Mesodermal cell (in vitro differentiated cells): ENCODE measurements around the gene ATP8A1.

Source experiments
- H3K27ac ChIP-seq: 2 replicates; pipeline ENCODE4 v1.7.0; 2013; ENCODE audit warnings: mild to moderate bottlenecking, low read depth, low read length, moderate library complexity; ENCODE audit not compliant: severe bottlenecking
- H3K36me3 ChIP-seq: 2 replicates; pipeline ENCODE4 v1.7.1; 2013; ENCODE audit warnings: mild to moderate bottlenecking, low read length, moderate library complexity; ENCODE audit not compliant: control insufficient read depth, insufficient read depth
- H3K4me1 ChIP-seq: one replicate; pipeline ENCODE4 v1.7.1; 2013; ENCODE audit warnings: mild to moderate bottlenecking, low read length; ENCODE audit not compliant: insufficient read depth, control insufficient read depth, poor library complexity, severe bottlenecking
- H3K4me3 ChIP-seq: 2 replicates; pipeline ENCODE4 v1.7.0; 2013; ENCODE audit warnings: low read length, control low read depth, mild to moderate bottlenecking; ENCODE audit not compliant: insufficient read depth, poor library complexity, severe bottlenecking; ENCODE audit errors: extremely low read depth
- H3K9me3 ChIP-seq: 2 replicates; pipeline ENCODE4 v1.7.1; 2013; ENCODE audit warnings: mild to moderate bottlenecking, low read length, moderate library complexity; ENCODE audit not compliant: control insufficient read depth
- WGBS, 2 experiments: methylation state at CpG; one replicate each; pipeline ENCODE4 v1.1.5; 2013; ENCODE audit warnings: missing lambda C conversion rate in 2 of 2; ENCODE audit not compliant: insufficient coverage in 2 of 2; 5-methylcytosine and 5-hydroxymethylcytosine counted together

Gene ATP8A1

DNA sequence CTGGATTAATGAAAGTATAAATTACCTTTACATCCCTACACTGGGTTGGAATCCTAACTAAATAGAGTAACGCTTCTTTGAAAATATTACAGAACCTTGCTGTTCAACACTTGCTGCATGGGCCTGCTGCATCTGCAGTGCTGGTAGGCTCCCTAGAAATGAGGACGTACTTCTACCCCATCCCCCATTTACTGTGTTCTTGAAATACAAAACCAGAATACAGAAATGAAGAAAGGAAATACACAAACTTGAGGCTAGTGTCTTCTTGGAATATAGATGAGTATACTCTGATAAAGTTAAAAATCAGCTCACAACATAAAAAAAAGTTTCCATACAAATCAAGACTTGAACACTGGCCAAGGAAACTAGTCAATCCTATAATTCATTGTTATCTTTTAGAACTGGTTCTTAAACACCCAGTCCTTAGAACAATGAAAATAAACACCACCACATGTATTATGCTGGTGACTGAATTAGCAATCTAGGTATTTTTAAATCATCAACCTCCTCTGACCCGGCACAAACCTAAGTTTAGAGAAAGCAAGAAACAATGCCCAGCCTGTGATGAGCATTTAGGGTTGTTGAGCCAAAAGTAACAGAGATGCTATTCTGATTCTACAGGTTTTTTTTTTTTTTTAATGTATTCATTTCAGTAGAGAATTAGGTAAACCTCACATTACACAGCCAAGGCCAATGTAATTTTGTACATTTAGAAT, 49.7 kb downstream of the ATP8A1 start:
- Histone ChIP-seq H3K9me3 (no peaks in the 10 kb centered on the region), H3K4me1 (no peaks in the 10 kb centered on the region), H3K27ac (no peak overlapping the region), H3K36me3 (no peaks in the 10 kb centered on the region), H3K4me3 (no peak overlapping the region)
- no CpG with 5 or more reads among the region's 3 CpGs for WGBS, 2 experiments

GRCh38 chr4:42605264-42605663, 51.6 kb downstream of the ATP8A1 start:
- Histone ChIP-seq H3K36me3 (no peaks in the 10 kb centered on the region), H3K27ac (no peak overlapping the region), H3K4me1 (no peaks in the 10 kb centered on the region), H3K9me3 (no peaks in the 10 kb centered on the region), H3K4me3 (no peak overlapping the region)
- 75% methylated on average over 5 of the region's 5 CpGs for WGBS, 2 experiments

DNA sequence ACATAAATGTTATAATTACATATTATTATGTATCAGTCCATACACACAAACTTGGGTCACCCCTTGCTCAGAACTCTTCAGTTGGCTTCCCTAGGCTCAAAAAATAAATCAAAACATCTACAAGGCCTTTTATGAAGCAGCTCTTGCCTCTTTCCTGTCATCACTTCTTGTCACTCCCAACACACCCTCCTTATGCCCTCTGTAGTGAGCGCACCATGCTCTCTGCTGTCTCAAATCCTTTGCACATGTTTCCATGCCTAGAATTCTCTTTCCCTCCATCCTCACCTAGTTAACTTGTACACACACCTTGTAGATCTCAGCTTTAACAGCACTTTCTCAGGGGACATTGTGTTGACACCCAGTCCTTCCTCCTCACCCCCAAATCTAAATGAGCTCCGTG, 53.0 kb downstream of the ATP8A1 start:
- 93 to 100% methylated on average over 1 of the region's 2 CpGs for WGBS, 2 experiments
- no peaks in the 10 kb centered on the region for H3K9me3 ChIP-seq
- no peaks in the 10 kb centered on the region for H3K4me1 ChIP-seq
- no peak overlapping the region for H3K27ac ChIP-seq
- no peaks in the 10 kb centered on the region for H3K36me3 ChIP-seq
- no peak overlapping the region for H3K4me3 ChIP-seq

DNA sequence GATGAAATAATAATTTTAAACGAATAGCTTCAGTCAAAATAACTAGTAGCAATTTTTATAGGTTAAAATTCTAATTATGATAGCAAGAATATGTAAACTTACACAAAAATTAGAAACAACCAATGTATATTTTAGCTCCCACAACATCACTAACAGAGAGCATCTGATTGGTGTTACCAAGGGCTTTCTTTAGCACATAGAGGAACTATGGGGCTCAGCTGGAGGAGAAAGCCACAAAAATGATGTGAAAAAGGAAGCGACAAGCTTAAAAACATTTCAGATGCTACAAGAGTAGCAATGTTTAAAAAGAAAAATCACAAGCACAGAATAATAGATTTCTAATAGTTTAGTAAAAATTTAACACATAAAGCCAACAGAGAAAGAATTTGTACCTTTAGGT, 56.3 kb downstream of the ATP8A1 start:
- H3K9me3 ChIP-seq: no peaks in the 10 kb centered on the region
- no CpG with 5 or more reads among the region's 2 CpGs for WGBS, 2 experiments
- no peak overlapping the region for H3K4me3 ChIP-seq
- H3K4me1 ChIP-seq: no peaks in the 10 kb centered on the region
- H3K36me3 ChIP-seq: no peaks in the 10 kb centered on the region
- H3K27ac ChIP-seq: no peak overlapping the region

GRCh38 chr4:42596918-42597317, 60.0 kb downstream of the ATP8A1 start:
- H3K36me3 ChIP-seq: no peaks in the 10 kb centered on the region
- WGBS, 2 experiments: no CpG with 5 or more reads among the region's 2 CpGs
- no peaks in the 10 kb centered on the region for H3K4me1 ChIP-seq
- H3K9me3 ChIP-seq: no peaks in the 10 kb centered on the region
- H3K27ac ChIP-seq: no peak overlapping the region
- H3K4me3 ChIP-seq: no peak overlapping the region

DNA sequence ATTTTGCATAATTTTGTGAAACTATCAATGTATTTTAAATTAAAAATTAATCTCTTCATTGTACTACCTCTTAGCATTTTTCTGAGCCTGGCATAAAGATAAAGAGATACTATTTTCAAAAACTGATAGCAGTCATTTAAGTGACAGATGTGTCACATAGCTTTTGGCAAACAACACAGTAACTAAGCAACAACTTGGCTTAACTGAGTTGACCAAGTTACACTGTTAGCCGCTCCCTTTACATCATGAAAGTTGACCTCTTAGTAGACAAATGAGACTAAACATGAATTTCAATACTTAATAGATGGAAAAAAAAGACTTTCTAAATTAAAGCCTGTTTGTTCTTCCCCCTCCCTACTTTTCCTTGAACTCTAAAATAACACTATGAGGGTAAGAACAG, 62.0 kb downstream of the ATP8A1 start:
- Histone ChIP-seq H3K36me3 (no peaks in the 10 kb centered on the region), H3K4me1 (no peaks in the 10 kb centered on the region), H3K9me3 (no peaks in the 10 kb centered on the region), H3K27ac (no peak overlapping the region), H3K4me3 (no peak overlapping the region)
- WGBS, 2 experiments: 100% methylated on average over 1 of the region's 1 CpG; no CpG with 5 or more reads in 1 of the 2 experiments

GRCh38 chr4:42588909-42589308, 68.0 kb downstream of the ATP8A1 start:
- Histone ChIP-seq H3K36me3 (no peaks in the 10 kb centered on the region), H3K9me3 (no peaks in the 10 kb centered on the region), H3K4me3 (no peak overlapping the region), H3K4me1 (no peaks in the 10 kb centered on the region), H3K27ac (no peak overlapping the region)
- 57% methylated on average over 1 of the region's 2 CpGs; no CpG with 5 or more reads in 1 of the 2 experiments for WGBS, 2 experiments

DNA sequence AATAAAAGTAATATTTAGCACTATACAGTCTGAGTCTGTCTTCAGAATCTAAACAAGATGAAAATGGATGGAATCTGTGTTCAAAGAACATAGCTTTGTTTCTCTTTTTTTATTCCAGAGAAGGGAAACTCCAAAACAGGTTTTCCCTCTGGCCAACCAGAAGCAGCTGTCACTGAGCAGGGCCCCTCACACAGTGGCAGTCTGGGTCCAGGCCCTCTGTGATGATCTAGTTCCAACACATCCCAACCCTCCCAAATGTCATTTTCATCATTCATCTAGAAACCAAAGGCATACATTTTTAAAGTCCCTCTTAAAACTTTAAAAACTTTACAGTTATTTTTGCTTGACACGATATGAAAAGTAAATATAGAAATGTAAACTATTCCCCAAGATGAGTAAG, 70.1 kb downstream of the ATP8A1 start:
- no peak overlapping the region for H3K4me3 ChIP-seq
- H3K27ac ChIP-seq: no peak overlapping the region
- WGBS, 2 experiments: no CpG with 5 or more reads among the region's 1 CpG
- no peaks in the 10 kb centered on the region for H3K9me3 ChIP-seq
- H3K4me1 ChIP-seq: no peaks in the 10 kb centered on the region
- H3K36me3 ChIP-seq: no peaks in the 10 kb centered on the region

DNA sequence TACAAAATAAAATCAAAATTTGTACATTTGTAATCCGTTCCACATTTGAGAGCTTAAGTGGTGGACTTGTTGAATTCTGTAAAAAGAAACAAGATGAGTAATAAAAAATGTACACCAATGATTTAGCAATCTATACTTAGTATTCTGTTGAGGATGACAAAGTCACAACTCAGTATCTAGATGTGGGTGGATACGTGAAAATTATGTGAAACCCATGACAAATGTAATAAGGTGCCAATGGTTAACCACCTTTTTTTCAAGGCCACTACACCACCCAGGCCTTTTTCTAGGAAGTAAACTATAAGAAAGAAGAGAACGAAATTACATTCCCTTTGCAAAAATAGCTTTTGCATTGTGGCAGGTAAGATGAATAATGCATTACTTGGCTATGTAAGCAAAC, 77.0 kb downstream of the ATP8A1 start:
- WGBS, 2 experiments: no CpG with 5 or more reads among the region's 3 CpGs
- Histone ChIP-seq H3K9me3 (no peaks in the 10 kb centered on the region), H3K36me3 (no peaks in the 10 kb centered on the region), H3K4me3 (no peak overlapping the region), H3K4me1 (no peaks in the 10 kb centered on the region), H3K27ac (no peak overlapping the region)

DNA sequence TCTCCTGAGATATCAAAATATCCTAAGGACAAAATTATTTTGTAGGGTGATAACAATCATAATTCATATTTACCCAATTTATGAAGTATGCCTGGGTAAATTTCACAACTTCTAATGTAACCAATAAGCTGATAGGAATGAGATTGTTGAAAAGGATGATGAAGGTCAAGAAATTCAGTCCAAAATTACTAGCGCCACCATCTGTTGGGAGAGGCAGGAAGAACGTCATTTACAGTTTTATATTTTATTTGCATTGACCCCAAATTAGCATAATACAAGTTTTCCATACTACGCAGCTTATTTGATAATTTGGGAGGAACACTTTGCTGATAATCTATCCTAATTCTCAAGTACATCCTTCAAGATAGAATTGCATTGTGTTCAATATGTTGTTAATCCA, 78.7 kb downstream of the ATP8A1 start:
- H3K27ac ChIP-seq: no peak overlapping the region
- H3K36me3 ChIP-seq: no peaks in the 10 kb centered on the region
- no peaks in the 10 kb centered on the region for H3K9me3 ChIP-seq
- no CpG with 5 or more reads among the region's 3 CpGs for WGBS, 2 experiments
- no peak overlapping the region for H3K4me3 ChIP-seq
- H3K4me1 ChIP-seq: no peaks in the 10 kb centered on the region

DNA sequence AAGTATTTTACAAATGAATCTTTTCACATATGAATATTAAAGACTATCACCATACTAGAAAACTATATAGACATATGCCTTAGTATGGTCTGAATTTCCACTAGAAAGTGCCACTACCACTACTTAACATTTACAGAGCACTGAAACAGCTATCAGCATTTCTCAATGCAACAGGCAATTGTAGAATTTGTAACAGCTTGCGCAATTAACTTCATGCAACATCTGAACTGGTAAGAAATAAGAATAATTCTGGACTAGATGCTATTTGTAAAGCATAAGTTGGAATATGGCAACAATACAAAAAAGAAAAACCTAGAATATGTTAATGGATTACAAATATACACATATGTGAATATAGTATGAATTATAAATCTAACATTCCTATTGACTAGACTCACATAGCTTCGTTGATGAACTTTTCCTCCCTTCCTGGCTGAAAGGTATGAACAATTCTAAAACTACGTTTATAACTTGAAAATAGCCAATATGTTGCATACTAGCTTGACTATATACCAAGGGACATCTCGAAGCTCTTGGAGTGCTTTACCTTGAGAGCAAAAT, 82.0 kb downstream of the ATP8A1 start:
- no peaks in the 10 kb centered on the region for H3K9me3 ChIP-seq
- no peak overlapping the region for H3K27ac ChIP-seq
- no peak overlapping the region for H3K4me3 ChIP-seq
- no CpG with 5 or more reads among the region's 4 CpGs for WGBS, 2 experiments
- no peaks in the 10 kb centered on the region for H3K4me1 ChIP-seq
- no peaks in the 10 kb centered on the region for H3K36me3 ChIP-seq
